Peyer's patch (tissue), 4 donors: ENCODE data around the gene CKMT1B. TPM values are rescaled to one million over a fixed set of nuclear protein-coding genes. Genes with fewer than 3 reads are reported as not detected.
"Not testable (repeated sequence)": the region's sequence is repeated elsewhere in the genome, so short reads cannot be mapped to it uniquely, and the experiment has no call there.

ENCODE experiments used
- DNase-seq, 3 donors: peaks; one replicate each; pipeline ENCODE4 v3.0.0-alpha.2; 2017 to 2019
- H3K27ac ChIP-seq, 4 donors: fragments of 200-600 bp; sonication (generic); one replicate each; pipeline ENCODE4 v1.5.1; 2016 to 2019
- H3K27me3 ChIP-seq, 2 donors: fragments of 200-600 bp; sonication (generic); one replicate each; pipeline ENCODE4 v1.5.1; 2019
- H3K36me3 ChIP-seq, 3 donors: fragments of 200-600 bp; sonication (generic); one replicate each; pipeline ENCODE4 v1.5.1; 2016 to 2019
- H3K4me1 ChIP-seq, 4 donors: fragments of 200-600 bp; sonication (generic); one replicate each; pipeline ENCODE4 v1.5.1; 2016 to 2019
- H3K4me3 ChIP-seq, 4 donors: fragments of 200-600 bp; sonication (generic); 1 replicate in 3 of 4; 2 replicates in 1 of 4; pipeline ENCODE4 v1.5.1; 2016 to 2019; ENCODE audit warnings: mild to moderate bottlenecking in 1 of 4
- H3K9me3 ChIP-seq, 4 donors: fragments of 200-600 bp; sonication (generic); one replicate each; pipeline ENCODE4 v1.5.1; 2016 to 2019; ENCODE audit warnings: mild to moderate bottlenecking in 1 of 4
- CTCF ChIP-seq, 6 experiments: fragments of 450-650 bp in 4 of 6; fragments of 200-600 bp in 2 of 6; sonication (generic) in 1 of 6; IDR thresholded peaks; one replicate each; pipeline ENCODE4 v1.5.1; 2017 to 2019; ENCODE audit warnings: antibody characterized with exemption in 6 of 6, mild to moderate bottlenecking in 3 of 6, moderate library complexity in 1 of 6
- POLR2A ChIP-seq, 2 donors: fragments of 450-650 bp; IDR thresholded peaks; one replicate each; pipeline ENCODE4 v1.5.1; 2017; ENCODE audit warnings: antibody characterized with exemption in 2 of 2, mild to moderate bottlenecking in 2 of 2, moderate library complexity in 2 of 2
- total RNA-seq, 4 donors: library from RNA; depleted of rRNA; stranded (reverse); fragments of >200 nt; gene quantifications; one replicate each; pipeline ENCODE4 v1.1.0, GENCODE V29; 2016

CKMT1B gene
- total RNA-seq, 4 donors from 2014 or later: 74.3 to 134 (median 111) TPM

DNA sequence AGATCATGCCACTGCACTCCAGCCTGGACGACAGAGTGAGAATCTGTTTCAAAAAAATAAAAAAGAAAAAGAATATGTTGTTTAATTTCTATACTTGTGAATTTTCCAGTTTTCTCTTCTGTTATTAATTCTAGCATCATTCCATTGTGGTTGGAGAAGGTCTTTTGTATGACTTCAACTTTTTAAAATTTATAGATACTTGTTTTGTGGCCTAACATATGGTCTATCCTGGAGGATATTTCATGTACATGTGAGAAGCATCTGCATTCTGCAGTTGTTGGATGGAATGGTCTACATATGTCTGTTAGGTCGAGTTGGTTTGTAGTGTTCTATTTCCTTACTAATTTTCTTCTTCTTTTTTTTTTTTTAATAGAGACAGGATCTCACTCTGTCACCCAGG, 40.8 kb upstream of the CKMT1B start:
- peaks cover 0 to 44% (median 0%) of the 10 kb centered on the region in 3 donors for H3K36me3 ChIP-seq
- no peak for TF ChIP-seq CTCF (IDR thresholded peaks at IDR 0.05)
- no peak for TF ChIP-seq POLR2A (IDR thresholded peaks at IDR 0.05)
- no peak overlapping the region for H3K27ac ChIP-seq
- H3K4me3 ChIP-seq: no peak overlapping the region
- H3K27me3 ChIP-seq: no peaks in the 10 kb centered on the region
- no peak for DNase-seq
- no peaks in the 10 kb centered on the region for H3K4me1 ChIP-seq
- no peaks in the 10 kb centered on the region for H3K9me3 ChIP-seq

- H3K27ac ChIP-seq, DNase-seq, H3K36me3 ChIP-seq, H3K4me1 ChIP-seq, H3K9me3 ChIP-seq, H3K4me3 ChIP-seq, H3K27me3 ChIP-seq: not testable (repeated sequence)
These were observed 31.1 kb upstream of the CKMT1B start for GRCh38 chr15:43562753-43563152.

GRCh38 chr15:43563793-43564192, 30.0 kb upstream of the CKMT1B start:
- not testable (repeated sequence) for H3K36me3 ChIP-seq, H3K4me3 ChIP-seq, H3K4me1 ChIP-seq, DNase-seq, H3K27me3 ChIP-seq, H3K9me3 ChIP-seq, H3K27ac ChIP-seq

GRCh38 chr15:43566615-43567014, 27.2 kb upstream of the CKMT1B start:
- not testable (repeated sequence) for DNase-seq, H3K36me3 ChIP-seq, H3K4me1 ChIP-seq, H3K9me3 ChIP-seq, H3K27me3 ChIP-seq, H3K27ac ChIP-seq, H3K4me3 ChIP-seq

- not testable (repeated sequence) for H3K9me3 ChIP-seq, H3K27me3 ChIP-seq, H3K4me1 ChIP-seq, DNase-seq, H3K27ac ChIP-seq, H3K36me3 ChIP-seq, H3K4me3 ChIP-seq
These were observed 19.2 kb upstream of the CKMT1B start for GRCh38 chr15:43574607-43575006.

- H3K27ac ChIP-seq, DNase-seq, H3K27me3 ChIP-seq, H3K4me3 ChIP-seq, H3K36me3 ChIP-seq, H3K4me1 ChIP-seq, H3K9me3 ChIP-seq: not testable (repeated sequence)
These were observed 3.9 kb upstream of the CKMT1B start, which contains the start of gene PPIP5K1 for GRCh38 chr15:43589778-43590466. TSS of gene PPIP5K1 (minus strand) at chr15:43590208. CDS start at chr15:43584504, 5,704 bp downstream.

GRCh38 chr15:43592841-43593240, 986 bp upstream of the CKMT1B start:
- DNase-seq, H3K4me3 ChIP-seq, H3K27me3 ChIP-seq, H3K4me1 ChIP-seq, H3K36me3 ChIP-seq, H3K9me3 ChIP-seq, H3K27ac ChIP-seq: not testable (repeated sequence)

- H3K36me3 ChIP-seq, DNase-seq, H3K4me3 ChIP-seq, H3K27ac ChIP-seq, H3K4me1 ChIP-seq, H3K27me3 ChIP-seq, H3K9me3 ChIP-seq: not testable (repeated sequence)
These were observed 5.3 kb downstream of the CKMT1B start for GRCh38 chr15:43599131-43599530.

GRCh38 chr15:43600200-43600599, 6.4 kb downstream of the CKMT1B start:
- DNase-seq, H3K9me3 ChIP-seq, H3K27me3 ChIP-seq, H3K36me3 ChIP-seq, H3K4me3 ChIP-seq, H3K27ac ChIP-seq, H3K4me1 ChIP-seq: not testable (repeated sequence)

- H3K4me1 ChIP-seq, H3K27me3 ChIP-seq, H3K4me3 ChIP-seq, H3K27ac ChIP-seq, H3K36me3 ChIP-seq, H3K9me3 ChIP-seq: not testable (repeated sequence)
- DNase-seq: peak in 1 of 3 donors; percentile 48
These were observed 8.4 kb downstream of the CKMT1B start for GRCh38 chr15:43602233-43602632.

- H3K4me1 ChIP-seq, H3K4me3 ChIP-seq, H3K9me3 ChIP-seq, H3K36me3 ChIP-seq, DNase-seq, H3K27me3 ChIP-seq, H3K27ac ChIP-seq: not testable (repeated sequence)
These were observed 23.9 kb downstream of the CKMT1B start for GRCh38 chr15:43617750-43618149.

DNA sequence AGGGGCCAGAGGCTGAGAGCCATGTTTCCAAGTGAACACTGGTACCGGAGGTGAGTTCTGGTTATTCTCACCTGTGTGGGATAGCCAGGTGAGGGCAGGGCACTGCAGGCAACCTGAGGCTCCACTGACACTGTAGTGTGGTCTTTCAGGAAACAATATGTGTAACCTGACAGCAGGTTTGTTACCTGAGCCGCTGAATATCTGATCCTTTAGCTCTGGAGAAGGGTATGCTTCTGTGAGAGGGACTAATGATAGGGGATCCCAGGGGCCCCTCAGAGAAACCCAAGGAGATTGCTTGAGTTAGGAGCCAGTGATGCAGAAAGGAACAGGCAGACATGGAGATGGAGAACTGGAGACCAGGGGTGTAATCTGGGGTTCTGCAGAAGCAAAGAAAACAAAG, 24.9 kb downstream of the CKMT1B start, which contains the start of gene STRC:
STRC (minus strand) TSS at position 101 of the 400 bp plus-strand sequence; CDS start at position 23, 78 bp downstream.
- not testable (repeated sequence) for H3K4me3 ChIP-seq, H3K9me3 ChIP-seq, H3K27ac ChIP-seq, DNase-seq, H3K4me1 ChIP-seq, H3K27me3 ChIP-seq, H3K36me3 ChIP-seq

GRCh38 chr15:43622068-43622799, 28.4 kb downstream of the CKMT1B start:
- not testable (repeated sequence) for H3K4me3 ChIP-seq, H3K9me3 ChIP-seq, H3K27me3 ChIP-seq, DNase-seq, H3K4me1 ChIP-seq, H3K27ac ChIP-seq, H3K36me3 ChIP-seq
